ENCODE results near the gene MPP4.
"Not testable (repeated sequence)": the region's sequence is repeated elsewhere in the genome, so short reads cannot be mapped to it uniquely, and the experiment has no call there.

The MPP4 gene

GRCh38 chr2:201673546-201673945, 24.9 kb downstream of the MPP4 start:
- no peak for DNase-seq (ENCODE audit: low read depth in 2 of 3, low spot score in 2 of 3)

- DNase-seq (ENCODE audit: low read depth in 2 of 3, low spot score in 2 of 3) = not testable (repeated sequence)
Observed at GRCh38 chr2:201671205-201671604, 27.2 kb downstream of the MPP4 start.

DNA sequence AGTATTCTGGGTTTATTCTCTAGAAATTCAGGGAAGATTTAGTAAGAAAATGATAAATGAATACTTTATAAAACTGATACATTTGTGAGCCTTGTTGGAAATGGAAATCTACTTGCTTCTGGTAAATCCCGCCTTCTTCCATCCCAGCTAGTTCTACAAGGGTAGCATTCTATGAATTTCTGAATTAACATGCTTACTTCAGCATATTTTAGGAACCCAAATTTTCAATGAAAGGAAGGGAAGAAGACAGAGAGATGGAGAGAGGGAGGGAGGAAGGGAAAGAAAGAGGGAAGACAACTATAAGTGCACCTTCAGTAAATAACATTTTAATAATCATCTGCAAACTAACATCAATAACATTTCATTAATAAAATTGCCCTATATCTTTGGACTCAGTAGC, 28.6 kb downstream of the MPP4 start:
- no peak for DNase-seq (ENCODE audit: low read depth in 2 of 3, low spot score in 2 of 3)

- no peak for DNase-seq (ENCODE audit: low read depth in 2 of 3, low spot score in 2 of 3)
Observed at GRCh38 chr2:201668402-201668910, 30.0 kb downstream of the MPP4 start.

DNA sequence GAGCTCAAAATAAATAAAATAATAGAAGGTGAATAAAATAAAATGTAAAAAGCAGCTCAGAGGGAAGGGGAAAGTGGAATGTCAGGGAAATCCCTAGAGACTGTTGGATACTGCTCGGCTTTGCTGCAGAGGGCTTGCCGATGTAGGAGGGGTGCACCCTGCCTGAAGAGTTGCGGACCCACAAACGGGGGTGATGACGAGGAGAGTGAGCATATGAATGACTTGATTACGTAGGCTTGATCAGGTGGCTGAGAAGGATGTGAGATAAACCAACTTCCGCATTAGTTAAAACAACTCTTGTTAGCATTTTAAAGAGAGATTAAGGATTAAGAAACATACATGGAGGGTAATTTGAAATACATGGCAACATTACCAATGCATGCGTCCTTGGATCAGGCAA, 34.1 kb downstream of the MPP4 start:
- DNase-seq (ENCODE audit: low read depth in 2 of 3, low spot score in 2 of 3) = no peak

- DNase-seq (ENCODE audit: low read depth in 2 of 3, low spot score in 2 of 3) = no peak
Observed at GRCh38 chr2:201661366-201661765, 37.1 kb downstream of the MPP4 start.

DNA sequence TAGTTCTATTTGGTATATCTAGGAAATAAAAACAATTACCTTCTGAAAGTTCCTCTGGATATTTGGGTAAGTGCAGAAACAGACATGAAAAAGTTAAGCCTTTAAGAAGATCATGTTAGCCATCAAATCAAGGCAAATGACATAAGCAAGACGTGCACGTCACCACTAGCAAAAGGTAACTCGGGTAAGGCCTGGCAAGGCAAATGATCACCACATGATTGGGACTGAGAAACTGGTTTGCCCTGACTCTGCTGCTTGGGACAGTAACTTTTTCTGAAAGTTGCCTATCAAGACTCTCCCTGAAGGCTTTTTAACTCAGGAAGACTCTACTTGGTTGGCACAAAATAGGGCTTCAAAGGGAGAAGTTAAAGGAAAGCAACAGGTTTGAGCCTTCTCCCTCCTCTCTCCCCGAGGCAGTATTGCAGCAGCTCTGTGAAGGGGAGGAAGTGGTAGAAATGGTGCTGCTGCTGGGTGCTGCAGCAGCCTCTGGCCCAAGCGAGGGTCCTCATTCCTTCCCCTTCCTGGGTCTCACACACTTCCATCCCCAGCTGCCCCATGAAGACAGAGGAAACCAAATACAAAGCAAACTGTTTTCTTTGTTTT, 38.0 kb downstream of the MPP4 start:
- DNase-seq (ENCODE audit: low read depth in 2 of 3, low spot score in 2 of 3) = no peak

- no peak for DNase-seq (ENCODE audit: low read depth in 2 of 3, low spot score in 2 of 3)
Observed at GRCh38 chr2:201656740-201657139, 41.7 kb downstream of the MPP4 start.

GRCh38 chr2:201656102-201656501, 42.3 kb downstream of the MPP4 start:
- no peak for DNase-seq (ENCODE audit: low read depth in 2 of 3, low spot score in 2 of 3)

GRCh38 chr2:201654616-201655384, 43.6 kb downstream of the MPP4 start:
- no peak for DNase-seq (ENCODE audit: low read depth in 2 of 3, low spot score in 2 of 3)

- no peak for DNase-seq (ENCODE audit: low read depth in 2 of 3, low spot score in 2 of 3)
Observed at GRCh38 chr2:201653221-201653620, 45.2 kb downstream of the MPP4 start.

DNA sequence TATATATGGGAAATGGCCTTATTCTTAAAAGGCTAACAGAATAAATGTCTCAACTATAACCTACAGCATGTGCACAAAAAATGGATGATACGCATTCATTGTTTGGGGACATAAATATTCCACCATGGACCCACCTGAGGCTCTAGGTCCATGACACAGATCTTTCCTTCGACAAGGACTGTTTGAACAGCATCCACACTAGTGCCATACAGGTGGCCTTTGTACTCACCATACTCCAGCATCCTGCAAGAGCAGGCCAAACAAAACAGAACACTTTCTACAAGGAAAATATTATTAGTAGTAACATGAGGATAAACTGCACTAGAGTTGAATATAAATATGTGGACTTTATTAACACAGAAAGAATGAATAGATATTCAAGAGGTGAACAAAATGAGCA, 49.0 kb downstream of the MPP4 start:
- DNase-seq (ENCODE audit: low read depth in 2 of 3, low spot score in 2 of 3) = no peak

DNA sequence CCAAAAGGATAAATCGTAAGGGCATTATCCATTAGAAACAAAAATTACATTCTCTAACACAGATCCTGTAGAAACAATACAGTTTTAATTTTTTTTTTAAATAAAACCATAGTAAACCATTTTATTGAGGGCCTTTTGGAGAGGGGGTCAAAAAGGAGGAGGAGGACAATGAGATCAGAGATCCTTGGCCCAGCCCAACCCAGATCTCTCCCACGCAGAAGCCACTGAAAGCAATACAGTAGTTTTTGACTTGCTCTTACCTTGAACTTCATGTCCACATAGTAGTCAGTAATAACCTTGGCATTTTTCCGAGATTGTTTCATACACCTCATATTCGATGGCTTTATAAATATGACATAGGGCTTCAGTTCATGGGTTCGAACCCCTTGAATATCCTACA, 51.0 kb downstream of the MPP4 start:
- DNase-seq (ENCODE audit: low read depth in 2 of 3, low spot score in 2 of 3) = no peak

GRCh38 chr2:201644001-201644400, 54.4 kb downstream of the MPP4 start:
- no peak for DNase-seq (ENCODE audit: low read depth in 2 of 3, low spot score in 2 of 3)

DNA sequence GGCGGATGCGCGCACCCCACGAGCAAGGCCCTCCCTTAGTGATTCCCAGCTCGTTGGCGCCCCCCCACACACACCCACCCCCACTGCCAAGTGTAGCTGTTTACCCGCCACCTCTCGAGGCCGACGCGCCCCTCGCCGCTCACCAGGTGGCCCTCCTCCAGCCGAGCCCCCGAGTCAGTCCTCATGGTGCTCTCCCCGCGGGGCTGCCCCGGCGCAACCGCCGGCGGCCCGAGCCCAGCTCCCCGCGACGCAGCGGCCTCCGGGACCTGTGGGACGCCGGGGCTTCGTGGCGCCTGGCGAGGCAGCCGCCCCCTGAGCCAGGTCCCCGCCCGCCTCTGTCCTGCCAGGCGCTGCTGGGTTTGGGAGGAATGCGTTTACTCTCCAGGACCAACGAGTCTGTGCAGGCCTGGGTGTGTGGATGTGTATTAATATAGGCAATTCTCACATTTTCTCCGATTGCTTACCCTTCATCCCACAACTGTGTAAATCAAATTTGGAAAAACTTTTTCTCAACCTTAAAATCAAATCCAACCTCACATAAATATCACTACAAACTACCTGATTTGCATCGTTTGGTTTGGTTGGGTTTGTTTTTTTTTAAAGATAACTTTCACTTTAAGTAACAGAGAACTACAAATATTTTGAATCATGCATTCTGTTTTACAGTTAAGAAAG, 55.1 kb downstream of the MPP4 start, which contains the start of gene TMEM237:
TSS of gene TMEM237 (minus strand) at position 288 of the 675 bp plus-strand sequence. CDS start at position 185, 103 bp downstream.
- DNase-seq (ENCODE audit: low read depth in 2 of 3, low spot score in 2 of 3) = peak in 2 of 3 experiments; percentile 20 to 24

DNA sequence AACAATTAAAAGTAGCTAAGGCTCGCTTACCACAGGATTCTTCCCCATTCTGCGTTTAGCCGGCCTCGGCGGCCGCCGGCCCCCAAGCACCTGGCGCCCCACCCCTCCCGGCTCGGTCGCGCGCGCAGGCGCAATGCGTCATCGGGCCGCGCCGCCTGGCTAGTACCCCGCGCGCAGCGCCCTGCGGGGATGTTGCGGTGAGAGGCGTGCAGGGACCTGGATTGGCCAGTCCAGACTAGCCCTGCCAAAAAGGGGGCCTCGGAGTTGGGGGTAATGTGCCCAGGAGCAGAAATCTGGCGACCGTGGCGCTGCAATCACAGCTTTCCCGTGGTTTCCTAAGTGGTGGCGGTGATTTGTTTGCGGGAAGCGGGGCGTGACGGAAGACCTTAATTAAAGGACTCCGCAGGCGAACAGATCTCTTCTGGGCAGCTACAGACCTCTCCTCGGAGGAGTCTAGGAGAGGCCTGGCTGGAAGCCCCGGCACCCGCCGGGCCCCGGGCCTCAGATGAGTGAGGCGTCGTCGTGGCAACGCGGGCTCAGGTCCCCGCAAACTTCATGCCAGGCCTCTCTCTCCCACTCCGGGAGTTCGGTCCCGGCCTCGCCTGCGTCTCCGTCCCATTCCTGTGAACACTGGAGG, 55.7 kb downstream of the MPP4 start:
- DNase-seq (ENCODE audit: low read depth in 2 of 3, low spot score in 2 of 3) = peak; percentile 73 to 80 (median 74)

GRCh38 chr2:201642086-201642578, 56.3 kb downstream of the MPP4 start:
- no peak for DNase-seq (ENCODE audit: low read depth in 2 of 3, low spot score in 2 of 3)

- DNase-seq (ENCODE audit: low read depth in 2 of 3, low spot score in 2 of 3) = no peak
Observed at GRCh38 chr2:201639205-201639604, 59.2 kb downstream of the MPP4 start.

GRCh38 chr2:201638326-201638725, 60.1 kb downstream of the MPP4 start:
- DNase-seq (ENCODE audit: low read depth in 2 of 3, low spot score in 2 of 3) = no peak

- no peak for DNase-seq (ENCODE audit: low read depth in 2 of 3, low spot score in 2 of 3)
Observed at GRCh38 chr2:201633661-201634249, 64.7 kb downstream of the MPP4 start.

- DNase-seq (ENCODE audit: low read depth in 2 of 3, low spot score in 2 of 3) = no peak
Observed at GRCh38 chr2:201631041-201631440, 67.4 kb downstream of the MPP4 start.

All from activated CD8-positive, alpha-beta memory T cell treated with anti-CD3 and anti-CD28 coated beads for 48 hours (primary cell).